Peyer's patch (tissue), 4 donors: Measurements from ENCODE around the gene ZNF646.

Experiments used
- CTCF ChIP-seq, 6 experiments: fragments of 450-650 bp in 4 of 6; fragments of 200-600 bp in 2 of 6; sonication (generic) in 1 of 6; IDR thresholded peaks; one replicate each; pipeline ENCODE4 v1.5.1; 2017 to 2019; ENCODE audit warnings: antibody characterized with exemption in 6 of 6, mild to moderate bottlenecking in 3 of 6, moderate library complexity in 1 of 6
- POLR2A ChIP-seq, 2 donors: fragments of 450-650 bp; IDR thresholded peaks; one replicate each; pipeline ENCODE4 v1.5.1; 2017; ENCODE audit warnings: antibody characterized with exemption in 2 of 2, mild to moderate bottlenecking in 2 of 2, moderate library complexity in 2 of 2

GRCh38 chr16:31079342-31079944 lies 5.2 kb downstream of the ZNF646 start:
- TF ChIP-seq CTCF (IDR thresholded peaks at IDR 0.05) (no peak), POLR2A (IDR thresholded peaks at IDR 0.05) (no peak)
